ENCODE results near the gene CNTNAP4.

The CNTNAP4 gene

GRCh38 chr16:76329106-76329505 lies 51.9 kb downstream of the CNTNAP4 start:
- no peak overlapping the region for H3K4me3 ChIP-seq (replicated peaks in 1 of 2; ENCODE audit: low read depth in 2 of 2, low read length in 2 of 2)
- no peak for TF ChIP-seq CTCF (IDR thresholded peaks at IDR 0.05; ENCODE audit: low read depth, low read length)
- no peak for DNase-seq (ENCODE audit: low read depth in 2 of 2)

GRCh38 chr16:76335180-76335974 lies 58.2 kb downstream of the CNTNAP4 start:
- TF ChIP-seq CTCF (IDR thresholded peaks at IDR 0.05; ENCODE audit: low read depth, low read length) = no peak
- peak in 1 of 2 donors; percentile 19 for DNase-seq (ENCODE audit: low read depth in 2 of 2)
- no peak overlapping the region for H3K4me3 ChIP-seq (replicated peaks in 1 of 2; ENCODE audit: low read depth in 2 of 2, low read length in 2 of 2)

- TF ChIP-seq CTCF (IDR thresholded peaks at IDR 0.05; ENCODE audit: low read depth, low read length) = no peak
- no peak for DNase-seq (ENCODE audit: low read depth in 2 of 2)
- no peak overlapping the region for H3K4me3 ChIP-seq (replicated peaks in 1 of 2; ENCODE audit: low read depth in 2 of 2, low read length in 2 of 2)
Observed at GRCh38 chr16:76336112-76336511, 58.9 kb downstream of the CNTNAP4 start.

GRCh38 chr16:76338472-76338871 lies 61.3 kb downstream of the CNTNAP4 start:
- no peak overlapping the region for H3K4me3 ChIP-seq (replicated peaks in 1 of 2; ENCODE audit: low read depth in 2 of 2, low read length in 2 of 2)
- no peak for TF ChIP-seq CTCF (IDR thresholded peaks at IDR 0.05; ENCODE audit: low read depth, low read length)
- no peak for DNase-seq (ENCODE audit: low read depth in 2 of 2)

- peak in 1 of 2 donors; percentile 19 for DNase-seq (ENCODE audit: low read depth in 2 of 2)
- TF ChIP-seq CTCF (IDR thresholded peaks at IDR 0.05; ENCODE audit: low read depth, low read length) = no peak
- H3K4me3 ChIP-seq (replicated peaks in 1 of 2; ENCODE audit: low read depth in 2 of 2, low read length in 2 of 2) = no peak overlapping the region
Observed at GRCh38 chr16:76343769-76344168, 66.6 kb downstream of the CNTNAP4 start.

GRCh38 chr16:76345163-76345661 lies 68.0 kb downstream of the CNTNAP4 start:
- TF ChIP-seq CTCF (IDR thresholded peaks at IDR 0.05; ENCODE audit: low read depth, low read length) = no peak
- DNase-seq (ENCODE audit: low read depth in 2 of 2) = peak; percentile 91 to 98
- H3K4me3 ChIP-seq (replicated peaks in 1 of 2; ENCODE audit: low read depth in 2 of 2, low read length in 2 of 2) = no peak overlapping the region
